Neural progenitor cell (in vitro differentiated cells): ENCODE measurements around the gene TMSB10. TPM values are rescaled to one million over a fixed set of nuclear protein-coding genes. Genes with fewer than 3 reads are reported as not detected.
"Not testable (repeated sequence)": the region's sequence is repeated elsewhere in the genome, so short reads cannot be mapped to it uniquely, and the experiment has no call there.

Experiments used
- DNase-seq: peaks from one replicate; pipeline ENCODE4 v3.0.0-alpha.2; 2016; ENCODE audit warnings: low spot score
- H2AFZ ChIP-seq: fragments of 200-600 bp; sonication (generic); replicated peaks from 2 replicates; pipeline ENCODE4 v1.6.1; 2016; ENCODE audit warnings: antibody characterized with exemption
- H3F3A ChIP-seq: fragments of 200-600 bp; sonication (generic); 2 replicates; pipeline ENCODE4 v1.6.1; 2016; ENCODE audit warnings: antibody characterized with exemption, low read depth
- H3K27ac ChIP-seq: fragments of 200-600 bp; sonication (generic); 2 replicates; pipeline ENCODE4 v1.5.1; 2016; ENCODE audit warnings: mild to moderate bottlenecking
- H3K27me3 ChIP-seq: fragments of 200-600 bp; sonication (generic); 2 replicates; pipeline ENCODE4 v1.6.1; 2016; ENCODE audit warnings: mild to moderate bottlenecking, moderate library complexity
- H3K36me3 ChIP-seq: fragments of 200-600 bp; sonication (generic); 2 replicates; pipeline ENCODE4 v1.5.1; 2016
- H3K4me1 ChIP-seq: fragments of 200-600 bp; sonication (generic); 2 replicates; pipeline ENCODE4 v1.6.1; 2016; ENCODE audit warnings: mixed run types
- H3K4me2 ChIP-seq: fragments of 200-600 bp; sonication (generic); 2 replicates; pipeline ENCODE4 v1.6.1; 2016
- H3K4me3 ChIP-seq: fragments of 200-600 bp; sonication (generic); 2 replicates; pipeline ENCODE4 v1.5.1; 2016
- H3K79me2 ChIP-seq: fragments of 200-600 bp; sonication (generic); 2 replicates; pipeline ENCODE4 v1.6.1; 2016; ENCODE audit warnings: low read depth
- H3K9ac ChIP-seq: fragments of 200-600 bp; sonication (generic); 2 replicates; pipeline ENCODE4 v1.6.1; 2016
- H3K9me3 ChIP-seq: fragments of 200-600 bp; sonication (generic); 2 replicates; pipeline ENCODE4 v1.5.1; 2016; ENCODE audit warnings: low read depth
- H4K20me1 ChIP-seq: fragments of 200-600 bp; sonication (generic); 2 replicates; pipeline ENCODE4 v1.6.1; 2016; ENCODE audit warnings: low read depth
- H3K27ac Mint-ChIP-seq: 3 replicates; pipeline ENCODE4 v1.8.0; 2021; ENCODE audit warnings: mixed read lengths
- H3K27me3 Mint-ChIP-seq: 2 replicates; pipeline ENCODE4 v1.8.0; 2022; ENCODE audit warnings: low read depth, mild to moderate bottlenecking, inconsistent platforms, moderate library complexity, mixed read lengths; ENCODE audit not compliant: insufficient read depth
- H3K36me3 Mint-ChIP-seq: 3 replicates; pipeline ENCODE4 v1.8.0; 2021; ENCODE audit warnings: mixed read lengths
- H3K4me1 Mint-ChIP-seq: 3 replicates; pipeline ENCODE4 v1.8.0; 2021; ENCODE audit warnings: mixed read lengths
- H3K4me3 Mint-ChIP-seq: 3 replicates; pipeline ENCODE4 v1.8.0; 2021; ENCODE audit warnings: mild to moderate bottlenecking, moderate library complexity, mixed read lengths
- H3K9me3 Mint-ChIP-seq: 3 replicates; pipeline ENCODE4 v1.8.0; 2020; ENCODE audit warnings: mixed read lengths
- CTCF ChIP-seq: fragments of 200-600 bp; sonication (generic); IDR thresholded peaks from 2 replicates; pipeline ENCODE4 v1.5.1; 2017; ENCODE audit warnings: antibody characterized with exemption, mild to moderate bottlenecking
- EZH2 ChIP-seq: fragments of 200-600 bp; sonication (generic); IDR thresholded peaks from 2 replicates; pipeline ENCODE4 v1.6.1; 2017; ENCODE audit warnings: antibody characterized with exemption, mild to moderate bottlenecking, moderate library complexity
- EZH2phosphoT487 ChIP-seq: fragments of 200-600 bp; sonication (generic); IDR thresholded peaks from 2 replicates; pipeline ENCODE4 v1.6.1; 2017; ENCODE audit warnings: antibody characterized with exemption
- total RNA-seq: library from RNA; depleted of rRNA; stranded (reverse); fragments of >200 nt; gene quantifications from 2 replicates; pipeline ENCODE4 v1.2.3, GENCODE V29; 2015; ENCODE audit warnings: low replicate concordance

The TMSB10 gene
- total RNA-seq, 1 donor from 2014 or later, result 2,248 TPM

- Histone ChIP-seq H3K4me2 (no peak overlapping the region), H3K27me3 (no peaks in the 10 kb centered on the region), H3K4me1 (no peaks in the 10 kb centered on the region), H3K9me3 (no peaks in the 10 kb centered on the region), H4K20me1 (no peaks in the 10 kb centered on the region), H3K4me3 (no peak overlapping the region), H2AFZ (no peak overlapping the region), H3K9ac (no peak overlapping the region), H3K27ac (no peak overlapping the region), H3K36me3 (no peaks in the 10 kb centered on the region), H3K79me2 (no peaks in the 10 kb centered on the region), H3F3A (no peaks in the 10 kb centered on the region)
- H3K27ac Mint-ChIP-seq, result no peak overlapping the region
- no peak for DNase-seq
- H3K4me3 Mint-ChIP-seq, result no peak overlapping the region
- no peak for TF ChIP-seq EZH2phosphoT487
- no peak for TF ChIP-seq EZH2
- no peak for TF ChIP-seq CTCF
- peaks cover 3% of the 10 kb centered on the region for H3K4me1 Mint-ChIP-seq
- no peaks in the 10 kb centered on the region for H3K27me3 Mint-ChIP-seq
- H3K9me3 Mint-ChIP-seq, result peaks cover 6% of the 10 kb centered on the region
- peaks cover 16% of the 10 kb centered on the region for H3K36me3 Mint-ChIP-seq
Measured at GRCh38 chr2:84912984-84913383, 7.5 kb downstream of the TMSB10 start.

- H3K27me3 Mint-ChIP-seq, result no peaks in the 10 kb centered on the region
- Histone ChIP-seq H3K4me3 (no peak overlapping the region), H2AFZ (no peak overlapping the region), H3K9me3 (no peaks in the 10 kb centered on the region), H3K36me3 (no peaks in the 10 kb centered on the region), H3K27me3 (no peaks in the 10 kb centered on the region), H3K9ac (no peak overlapping the region), H4K20me1 (no peaks in the 10 kb centered on the region), H3K4me2 (no peak overlapping the region), H3K79me2 (no peaks in the 10 kb centered on the region), H3K4me1 (no peaks in the 10 kb centered on the region), H3F3A (no peaks in the 10 kb centered on the region), H3K27ac (no peak overlapping the region)
- H3K36me3 Mint-ChIP-seq, result peaks cover 9% of the 10 kb centered on the region
- peaks cover under 1% of the 10 kb centered on the region for H3K4me1 Mint-ChIP-seq
- TF ChIP-seq EZH2, result no peak
- no peak for TF ChIP-seq CTCF
- TF ChIP-seq EZH2phosphoT487, result no peak
- peaks cover 4% of the 10 kb centered on the region for H3K9me3 Mint-ChIP-seq
- DNase-seq, result no peak
- no peak overlapping the region for H3K27ac Mint-ChIP-seq
- no peak overlapping the region for H3K4me3 Mint-ChIP-seq
Measured at GRCh38 chr2:84914334-84914733, 8.9 kb downstream of the TMSB10 start.

GRCh38 chr2:84915675-84916074 lies 10.2 kb downstream of the TMSB10 start:
- H3F3A ChIP-seq, H3K27me3 Mint-ChIP-seq, H2AFZ ChIP-seq, H3K79me2 ChIP-seq, H3K36me3 ChIP-seq, H3K27ac ChIP-seq, H3K9ac ChIP-seq, H3K4me1 ChIP-seq, H3K27me3 ChIP-seq, H3K4me2 ChIP-seq, DNase-seq, H3K36me3 Mint-ChIP-seq, H3K4me3 Mint-ChIP-seq, H3K9me3 Mint-ChIP-seq, H3K4me3 ChIP-seq, H4K20me1 ChIP-seq, H3K9me3 ChIP-seq, H3K27ac Mint-ChIP-seq: not testable (repeated sequence)
- H3K4me1 Mint-ChIP-seq, result peaks cover 13% of the 10 kb centered on the region

- H3K9me3 ChIP-seq, H4K20me1 ChIP-seq, H3K79me2 ChIP-seq, H3K27ac Mint-ChIP-seq, H3K27ac ChIP-seq, H3K9ac ChIP-seq, H3F3A ChIP-seq, H3K36me3 Mint-ChIP-seq, H3K4me3 Mint-ChIP-seq, H3K4me3 ChIP-seq, H3K9me3 Mint-ChIP-seq, H3K4me1 ChIP-seq, H3K27me3 ChIP-seq, H3K27me3 Mint-ChIP-seq, H3K4me2 ChIP-seq, H3K36me3 ChIP-seq, DNase-seq, H2AFZ ChIP-seq: not testable (repeated sequence)
- H3K4me1 Mint-ChIP-seq, result peaks cover 13% of the 10 kb centered on the region
Measured at GRCh38 chr2:84917821-84918220, 12.4 kb downstream of the TMSB10 start.
